ENCODE measurements around the gene MRPL4.

Gene MRPL4

GRCh38 chr19:10288662-10289166 lies 36.7 kb downstream of the MRPL4 start:
- peaks cover 55% of the 10 kb centered on the region for H3K4me1 Mint-ChIP-seq
- peak overlapping the region; percentile 55 for H3K27ac Mint-ChIP-seq
- peak overlapping the region; percentile 84 for H3K4me3 Mint-ChIP-seq
- peaks cover 5% of the 10 kb centered on the region for H3K36me3 Mint-ChIP-seq
- H3K9me3 Mint-ChIP-seq, result no peaks in the 10 kb centered on the region
- H3K27me3 Mint-ChIP-seq, result peaks cover 26% of the 10 kb centered on the region

GRCh38 chr19:10289167-10289835 lies 37.3 kb downstream of the MRPL4 start:
- H3K4me3 Mint-ChIP-seq, result peak overlapping the region; percentile 84
- H3K27ac Mint-ChIP-seq, result peak overlapping the region; percentile 17
- H3K36me3 Mint-ChIP-seq, result peaks cover 4% of the 10 kb centered on the region
- H3K9me3 Mint-ChIP-seq, result no peaks in the 10 kb centered on the region
- H3K27me3 Mint-ChIP-seq, result peaks cover 27% of the 10 kb centered on the region
- peaks cover 56% of the 10 kb centered on the region for H3K4me1 Mint-ChIP-seq

- Mint-ChIP-seq H3K9me3 (no peaks in the 10 kb centered on the region), H3K4me3 (peak within 1 kb of the TSS; percentile 84), H3K4me1 (peaks cover 59% of the 10 kb centered on the region), H3K27me3 (peaks cover 30% of the 10 kb centered on the region), H3K27ac (peak within 1 kb of the TSS; percentile 55), H3K36me3 (peaks cover 4% of the 10 kb centered on the region)
These were observed 37.9 kb downstream of the MRPL4 start, which contains the start of gene ICAM5 for GRCh38 chr19:10289836-10290356. Gene ICAM5 (plus strand): TSS chr19:10289952. CDS start chr19:10290044, 92 bp downstream.

GRCh38 chr19:10290357-10290875 lies 38.4 kb downstream of the MRPL4 start:
- H3K27me3 Mint-ChIP-seq, result peaks cover 31% of the 10 kb centered on the region
- no peak overlapping the region for H3K27ac Mint-ChIP-seq
- H3K4me3 Mint-ChIP-seq, result peak overlapping the region; percentile 84
- H3K4me1 Mint-ChIP-seq, result peaks cover 60% of the 10 kb centered on the region
- H3K36me3 Mint-ChIP-seq, result no peaks in the 10 kb centered on the region
- H3K9me3 Mint-ChIP-seq, result no peaks in the 10 kb centered on the region

GRCh38 chr19:10290876-10291553 lies 39.0 kb downstream of the MRPL4 start:
- Mint-ChIP-seq H3K27ac (no peak overlapping the region), H3K9me3 (no peaks in the 10 kb centered on the region), H3K27me3 (peaks cover 34% of the 10 kb centered on the region), H3K4me3 (peak overlapping the region; percentile 84), H3K4me1 (peaks cover 65% of the 10 kb centered on the region), H3K36me3 (no peaks in the 10 kb centered on the region)

GRCh38 chr19:10291554-10292205 lies 39.7 kb downstream of the MRPL4 start:
- H3K27me3 Mint-ChIP-seq, result peaks cover 34% of the 10 kb centered on the region
- H3K36me3 Mint-ChIP-seq, result no peaks in the 10 kb centered on the region
- H3K4me1 Mint-ChIP-seq, result peaks cover 60% of the 10 kb centered on the region
- H3K4me3 Mint-ChIP-seq, result peak overlapping the region; percentile 84
- peak overlapping the region; percentile 65 for H3K27ac Mint-ChIP-seq
- H3K9me3 Mint-ChIP-seq, result no peaks in the 10 kb centered on the region

GRCh38 chr19:10292206-10292788 lies 40.3 kb downstream of the MRPL4 start:
- peaks cover 34% of the 10 kb centered on the region for H3K27me3 Mint-ChIP-seq
- no peaks in the 10 kb centered on the region for H3K36me3 Mint-ChIP-seq
- peak overlapping the region; percentile 65 for H3K27ac Mint-ChIP-seq
- H3K4me3 Mint-ChIP-seq, result peak overlapping the region; percentile 84
- H3K9me3 Mint-ChIP-seq, result no peaks in the 10 kb centered on the region
- peaks cover 54% of the 10 kb centered on the region for H3K4me1 Mint-ChIP-seq

- H3K36me3 Mint-ChIP-seq, result no peaks in the 10 kb centered on the region
- peaks cover 47% of the 10 kb centered on the region for H3K4me1 Mint-ChIP-seq
- peak overlapping the region; percentile 8 for H3K27ac Mint-ChIP-seq
- no peaks in the 10 kb centered on the region for H3K9me3 Mint-ChIP-seq
- peak overlapping the region; percentile 38 for H3K4me3 Mint-ChIP-seq
- peaks cover 32% of the 10 kb centered on the region for H3K27me3 Mint-ChIP-seq
These were observed 41.0 kb downstream of the MRPL4 start for GRCh38 chr19:10292789-10293636.

- H3K4me3 Mint-ChIP-seq, result no peak overlapping the region
- H3K27me3 Mint-ChIP-seq, result peaks cover 28% of the 10 kb centered on the region
- H3K9me3 Mint-ChIP-seq, result no peaks in the 10 kb centered on the region
- H3K4me1 Mint-ChIP-seq, result peaks cover 42% of the 10 kb centered on the region
- H3K36me3 Mint-ChIP-seq, result no peaks in the 10 kb centered on the region
- H3K27ac Mint-ChIP-seq, result no peak overlapping the region
These were observed 41.8 kb downstream of the MRPL4 start for GRCh38 chr19:10293637-10294367.

GRCh38 chr19:10294368-10294697 lies 42.3 kb downstream of the MRPL4 start:
- H3K4me1 Mint-ChIP-seq, result peaks cover 37% of the 10 kb centered on the region
- H3K27ac Mint-ChIP-seq, result no peak overlapping the region
- H3K9me3 Mint-ChIP-seq, result no peaks in the 10 kb centered on the region
- peak overlapping the region; percentile 83 for H3K4me3 Mint-ChIP-seq
- no peaks in the 10 kb centered on the region for H3K36me3 Mint-ChIP-seq
- peaks cover 28% of the 10 kb centered on the region for H3K27me3 Mint-ChIP-seq

GRCh38 chr19:10295305-10295846 lies 43.4 kb downstream of the MRPL4 start:
- Mint-ChIP-seq H3K27me3 (peaks cover 26% of the 10 kb centered on the region), H3K4me3 (peak overlapping the region; percentile 83), H3K4me1 (peaks cover 30% of the 10 kb centered on the region), H3K9me3 (no peaks in the 10 kb centered on the region), H3K27ac (peak overlapping the region; percentile 70), H3K36me3 (no peaks in the 10 kb centered on the region)

GRCh38 chr19:10295847-10296591 lies 44.0 kb downstream of the MRPL4 start:
- peaks cover 22% of the 10 kb centered on the region for H3K27me3 Mint-ChIP-seq

More at GRCh38 chr19:10295847-10296591, 44.0 kb downstream of the MRPL4 start:
- H3K4me1 Mint-ChIP-seq, result peaks cover 25% of the 10 kb centered on the region
- peak overlapping the region; percentile 70 for H3K27ac Mint-ChIP-seq
- H3K36me3 Mint-ChIP-seq, result no peaks in the 10 kb centered on the region
- no peaks in the 10 kb centered on the region for H3K9me3 Mint-ChIP-seq
- H3K4me3 Mint-ChIP-seq, result peak overlapping the region; percentile 83

All from activated naive CD4-positive, alpha-beta T cell treated with anti-CD3 and anti-CD28 coated beads, Interleukin-2, amount 50 U/mL, for 24 hours (primary cell).